K562 (cell line): ENCODE results near the gene SMAD3. TPM values are rescaled to one million over a fixed set of nuclear protein-coding genes. Genes with fewer than 3 reads are reported as not detected.

Source experiments
- CREB3L1 ChIP-seq: fragments of 450-650 bp; IDR thresholded peaks from 2 replicates; pipeline ENCODE4 v1.6.1; 2014; ENCODE audit warnings: low read depth, mild to moderate bottlenecking, moderate library complexity, borderline replicate concordance
- CREM ChIP-seq: IDR thresholded peaks from 2 replicates; pipeline ENCODE4 v1.6.1; 2014; ENCODE audit warnings: antibody characterized with exemption, low read depth
- CTBP1 ChIP-seq: fragments of 450-650 bp; IDR thresholded peaks from 2 replicates; pipeline ENCODE4 v1.6.1; 2016; ENCODE audit warnings: borderline replicate concordance
- CXXC5 ChIP-seq: fragments of 250-450 bp; sonication (Bioruptor Pico); IDR thresholded peaks from 2 replicates; pipeline ENCODE4 v1.8.0; 2022; ENCODE audit warnings: inconsistent platforms, mild to moderate bottlenecking, moderate library complexity
- DACH1 ChIP-seq: fragments of 450-650 bp; IDR thresholded peaks from 2 replicates; pipeline ENCODE4 v1.6.1; 2018; ENCODE audit not compliant: partially characterized antibody
- ESRRA ChIP-seq: fragments of 450-650 bp; IDR thresholded peaks from 2 replicates; pipeline ENCODE4 v1.6.1; 2014; ENCODE audit warnings: low read depth, mild to moderate bottlenecking, moderate library complexity, borderline replicate concordance
- KLF6 ChIP-seq: fragments of 250-450 bp; sonication (Bioruptor Pico); IDR thresholded peaks from 2 replicates; pipeline ENCODE4 v1.4.0; 2020; ENCODE audit warnings: mild to moderate bottlenecking, moderate library complexity, borderline replicate concordance
- MAX ChIP-seq: sonication (generic); formaldehyde crosslinking; IDR thresholded peaks from 2 replicates; pipeline ENCODE4 v1.9.0; 2022; ENCODE audit warnings: mild to moderate bottlenecking, missing genetic modification reagents
- MTA1 ChIP-seq: fragments of 450-650 bp; IDR thresholded peaks from 2 replicates; pipeline ENCODE4 v1.6.1; 2017; ENCODE audit warnings: borderline replicate concordance
- NCOR1 ChIP-seq: fragments of 450-650 bp; IDR thresholded peaks from 2 replicates; pipeline ENCODE4 v1.6.1; 2016; ENCODE audit warnings: mild to moderate bottlenecking, moderate library complexity
- NR2C1 ChIP-seq, 2 experiments: fragments of 450-650 bp; IDR thresholded peaks; 2 replicates each; pipeline ENCODE4 v1.6.1; 2017; ENCODE audit warnings: mild to moderate bottlenecking in 2 of 2, antibody characterized with exemption in 1 of 2, inconsistent platforms in 1 of 2, missing compliant biosample characterization in 1 of 2, missing genetic modification characterization in 1 of 2
- PHF21A ChIP-seq: fragments of 450-650 bp; IDR thresholded peaks from 2 replicates; pipeline ENCODE4 v1.6.1; 2017; ENCODE audit warnings: low read depth, borderline replicate concordance
- POLR2AphosphoS5 ChIP-seq: IDR thresholded peaks from 2 replicates; pipeline ENCODE4 v1.6.1; 2011; ENCODE audit warnings: mild to moderate bottlenecking, low read depth, low read length, moderate library complexity; ENCODE audit not compliant: control insufficient read depth, insufficient read depth
- RB1 ChIP-seq: fragments of 450-650 bp; IDR thresholded peaks from 2 replicates; pipeline ENCODE4 v1.6.1; 2017; ENCODE audit warnings: low read depth, mild to moderate bottlenecking
- RBM14 ChIP-seq: fragments of 200-400 bp; formaldehyde crosslinking; IDR thresholded peaks from 2 replicates; pipeline ENCODE4 v1.6.1; 2018; ENCODE audit warnings: low read depth, mild to moderate bottlenecking, low read length, moderate library complexity, borderline replicate concordance; ENCODE audit not compliant: insufficient read depth
- SAFB2 ChIP-seq: fragments of 200-400 bp; formaldehyde crosslinking; IDR thresholded peaks from 2 replicates; pipeline ENCODE4 v1.6.1; 2018; ENCODE audit warnings: borderline replicate concordance, low read length, low read depth, moderate library complexity; ENCODE audit not compliant: severe bottlenecking
- SMAD4 ChIP-seq: fragments of 250-450 bp; sonication (Bioruptor Pico); conservative IDR thresholded peaks from 2 replicates; pipeline ENCODE4 v1.8.0; 2021; ENCODE audit warnings: inconsistent platforms, mild to moderate bottlenecking, moderate library complexity
- SMARCA4 ChIP-seq: fragments of 450-650 bp; IDR thresholded peaks from 2 replicates; pipeline ENCODE4 v1.6.1; 2016
- SMARCE1 ChIP-seq: fragments of 450-650 bp; IDR thresholded peaks from 2 replicates; pipeline ENCODE4 v1.7.1; 2016; ENCODE audit warnings: mild to moderate bottlenecking
- TBL1XR1 ChIP-seq, 2 experiments: IDR thresholded peaks; 2 replicates each; pipeline ENCODE4 v1.6.1; 2012; ENCODE audit warnings: improper control_type of control experiment in 2 of 2, low read length in 2 of 2, mild to moderate bottlenecking in 1 of 2
- TEAD4 ChIP-seq, 2 experiments: sonication (generic) in 1 of 2; formaldehyde crosslinking in 1 of 2; IDR thresholded peaks; 2 replicates each; pipeline versions ENCODE4 v1.6.1 to v1.8.0; 2012 to 2022; ENCODE audit warnings: borderline replicate concordance in 1 of 2, inconsistent platforms in 1 of 2, low read length in 1 of 2, mild to moderate bottlenecking in 1 of 2, missing genetic modification reagents in 1 of 2
- TFAP4 ChIP-seq: sonication (generic); formaldehyde crosslinking; IDR thresholded peaks from 2 replicates; pipeline ENCODE4 v1.8.0; 2022; ENCODE audit warnings: missing genetic modification reagents, mild to moderate bottlenecking, moderate library complexity, borderline replicate concordance
- TRIM24 ChIP-seq, 2 experiments: fragments of 450-650 bp; IDR thresholded peaks; 2 replicates each; pipeline ENCODE4 v1.6.1; 2016
- ZNF232 ChIP-seq: sonication (generic); formaldehyde crosslinking; IDR thresholded peaks from 2 replicates; pipeline ENCODE4 v1.8.0; 2022; ENCODE audit warnings: mild to moderate bottlenecking, missing genetic modification reagents
- polyA plus RNA-seq, 8 experiments: library from polyadenylated mRNA; depleted of rRNA in 4 of 8; stranded (reverse) in 5 of 8; unstranded in 3 of 8; fragments of >200 nt; fragmentation: Nextera tagmentation in 2 of 8; fragmentation: Illumina TruSeq in 1 of 8; extraction: Ambion mirVana in 2 of 8; extraction: Trizol in 1 of 8; gene quantifications; 2 replicates each; pipeline versions ENCODE4 v1.2.1 to v1.2.3, GENCODE V29; 2011 to 2014; ENCODE audit warnings: inconsistent platforms in 1 of 8, missing spikeins in 1 of 8
- total RNA-seq, 7 experiments: library from RNA; depleted of rRNA in 6 of 7; stranded (reverse); fragments of >200 nt in 6 of 7; fragmentation: Illumina TruSeq in 2 of 7; extraction: Trizol in 2 of 7; gene quantifications; 2 replicates each; pipeline versions ENCODE4 v1.2.1 to v1.2.3, GENCODE V29; 2011 to 2021; ENCODE audit warnings: low replicate concordance in 1 of 7
- TF ChIP-seq, protein P1 (sequence below): fragments of 450-650 bp; IDR thresholded peaks from 2 replicates; pipeline ENCODE4 v1.6.1; 2016

SMAD3 gene
- total and polyA plus RNA-seq, 9 of the 15 experiments (the other 6 are each of a cell fraction or from before 2014, with no cell fraction given), result 4.3 to 39.2 (median 11.1) TPM

- TF ChIP-seq PHF21A (peak; percentile 64; the same call in 1 of the 2 replicates), CREM (peak; percentile 31), CXXC5 (CRISPR knock-in tag) (peak; percentile 88), RB1 (no peak), TEAD4 (IDR thresholded peaks at IDR 0.05; ENCODE audit: low read length) (peak; percentile 83; the same call in 1 of the 2 replicates), TEAD4 (CRISPR knock-in tag; IDR thresholded peaks at IDR 0.05; ENCODE audit: borderline replicate concordance) (no peak), DACH1 (peak; percentile 49), SAFB2 (no peak), MTA1 (peak; percentile 62; the same call in 1 of the 2 replicates), ESRRA (peak; percentile 85), SMAD4 (CRISPR knock-in tag) (peak; percentile 97), CTBP1 (peak; percentile 99), NCOR1 (peak; percentile 80), ZNF232 (CRISPR knock-in tag) (no peak), SMARCE1 (peak; percentile 65), POLR2AphosphoS5 (peak; percentile 26; the same call in 1 of the 2 replicates), TRIM24 (IDR thresholded peaks at IDR 0.05) (peak in 1 of 2 experiments; percentile 36; a peak in 1 of 4 replicates), KLF6 (CRISPR knock-in tag) (no peak), RBM14 (no peak), CREB3L1 (peak; percentile 78; the same call in 1 of the 2 replicates), MAX (CRISPR knock-in tag) (peak; percentile 50), TFAP4 (CRISPR knock-in tag) (peak; percentile 83), NR2C1 (IDR thresholded peaks at IDR 0.05) (no peak), NR2C1 (tag; IDR thresholded peaks at IDR 0.05) (peak; percentile 43; the same call in 1 of the 2 replicates), SMARCA4 (peak; percentile 79; the same call in 1 of the 2 replicates), TBL1XR1 (IDR thresholded peaks at IDR 0.05; ENCODE audit: low read length in 2 of 2) (0 out of 4 replicates have a peak, but pooled peaks of 1 of the 2 experiments have one; percentile 27)
- TF ChIP-seq, protein P1, sequence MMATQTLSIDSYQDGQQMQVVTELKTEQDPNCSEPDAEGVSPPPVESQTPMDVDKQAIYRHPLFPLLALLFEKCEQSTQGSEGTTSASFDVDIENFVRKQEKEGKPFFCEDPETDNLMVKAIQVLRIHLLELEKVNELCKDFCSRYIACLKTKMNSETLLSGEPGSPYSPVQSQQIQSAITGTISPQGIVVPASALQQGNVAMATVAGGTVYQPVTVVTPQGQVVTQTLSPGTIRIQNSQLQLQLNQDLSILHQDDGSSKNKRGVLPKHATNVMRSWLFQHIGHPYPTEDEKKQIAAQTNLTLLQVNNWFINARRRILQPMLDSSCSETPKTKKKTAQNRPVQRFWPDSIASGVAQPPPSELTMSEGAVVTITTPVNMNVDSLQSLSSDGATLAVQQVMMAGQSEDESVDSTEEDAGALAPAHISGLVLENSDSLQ, result peak; percentile 65
Observed at GRCh38 chr15:67178569-67179210, 113.3 kb downstream of the SMAD3 start (continued).
